ENCODE measurements around the gene TPRG1L.

The TPRG1L gene

GRCh38 chr1:3595949-3596348 lies 28.9 kb upstream of the TPRG1L start:
- TF ChIP-seq EZH2phosphoT487 (IDR thresholded peaks at IDR 0.05; ENCODE audit: low read depth) (no peak), CTCF (IDR thresholded peaks at IDR 0.05; ENCODE audit: low read depth, low read length) (no peak)

GRCh38 chr1:3596663-3597598 lies 27.9 kb upstream of the TPRG1L start:
- Histone ChIP-seq H3K79me2 (ENCODE audit: low read length) (no peaks in the 10 kb centered on the region), H4K20me1 (ENCODE audit: insufficient read depth, low read length) (no peaks in the 10 kb centered on the region), H3K27ac (ENCODE audit: low read length) (no peak overlapping the region), H3K4me3 (ENCODE audit: low read length) (no peak overlapping the region), H2AFZ (ENCODE audit: low read depth, low read length) (no peak overlapping the region), H3K4me2 (ENCODE audit: low read length) (no peak overlapping the region), H3K9me3 (ENCODE audit: insufficient read depth, low read length) (no peaks in the 10 kb centered on the region), H3K4me1 (ENCODE audit: low read length) (no peaks in the 10 kb centered on the region), H3K27me3 (ENCODE audit: low read depth, low read length) (no peaks in the 10 kb centered on the region), H3K36me3 (replicated peaks; ENCODE audit: low read depth, low read length) (no peaks in the 10 kb centered on the region), H3K9ac (ENCODE audit: low read length) (no peak overlapping the region)
- no peak for TF ChIP-seq EZH2phosphoT487 (IDR thresholded peaks at IDR 0.05; ENCODE audit: low read depth)

More at GRCh38 chr1:3595949-3596348, 28.9 kb upstream of the TPRG1L start:
- Histone ChIP-seq H3K36me3 (replicated peaks; ENCODE audit: low read depth, low read length) (no peaks in the 10 kb centered on the region), H3K4me1 (ENCODE audit: low read length) (no peaks in the 10 kb centered on the region), H3K27me3 (ENCODE audit: low read depth, low read length) (no peaks in the 10 kb centered on the region), H3K9me3 (ENCODE audit: insufficient read depth, low read length) (no peaks in the 10 kb centered on the region), H4K20me1 (ENCODE audit: insufficient read depth, low read length) (no peaks in the 10 kb centered on the region), H3K9ac (ENCODE audit: low read length) (no peak overlapping the region), H3K27ac (ENCODE audit: low read length) (no peak overlapping the region), H2AFZ (ENCODE audit: low read depth, low read length) (no peak overlapping the region), H3K79me2 (ENCODE audit: low read length) (no peaks in the 10 kb centered on the region), H3K4me2 (ENCODE audit: low read length) (no peak overlapping the region), H3K4me3 (ENCODE audit: low read length) (no peak overlapping the region)

- Histone ChIP-seq H4K20me1 (ENCODE audit: insufficient read depth, low read length) (no peaks in the 10 kb centered on the region), H3K4me2 (ENCODE audit: low read length) (no peak overlapping the region), H3K4me3 (ENCODE audit: low read length) (no peak overlapping the region), H3K27ac (ENCODE audit: low read length) (no peak overlapping the region), H3K4me1 (ENCODE audit: low read length) (no peaks in the 10 kb centered on the region), H2AFZ (ENCODE audit: low read depth, low read length) (no peak overlapping the region), H3K9me3 (ENCODE audit: insufficient read depth, low read length) (no peaks in the 10 kb centered on the region), H3K27me3 (ENCODE audit: low read depth, low read length) (no peaks in the 10 kb centered on the region), H3K9ac (ENCODE audit: low read length) (no peak overlapping the region), H3K79me2 (ENCODE audit: low read length) (no peaks in the 10 kb centered on the region), H3K36me3 (replicated peaks; ENCODE audit: low read depth, low read length) (no peaks in the 10 kb centered on the region)
- TF ChIP-seq CTCF (IDR thresholded peaks at IDR 0.05; ENCODE audit: low read depth, low read length) (no peak), EZH2phosphoT487 (IDR thresholded peaks at IDR 0.05; ENCODE audit: low read depth) (no peak)
These were observed 27.2 kb upstream of the TPRG1L start for GRCh38 chr1:3597599-3597964.

- no peak overlapping the region for H3K9ac ChIP-seq (ENCODE audit: low read length)
- H3K27me3 ChIP-seq (ENCODE audit: low read depth, low read length), result no peaks in the 10 kb centered on the region
- H3K36me3 ChIP-seq (replicated peaks; ENCODE audit: low read depth, low read length), result no peaks in the 10 kb centered on the region
- no peaks in the 10 kb centered on the region for H3K4me1 ChIP-seq (ENCODE audit: low read length)
- TF ChIP-seq CTCF (IDR thresholded peaks at IDR 0.05; ENCODE audit: low read depth, low read length) (no peak), EZH2phosphoT487 (IDR thresholded peaks at IDR 0.05; ENCODE audit: low read depth) (no peak)
- H3K27ac ChIP-seq (ENCODE audit: low read length), result no peak overlapping the region
- no peak overlapping the region for H2AFZ ChIP-seq (ENCODE audit: low read depth, low read length)
- no peaks in the 10 kb centered on the region for H3K79me2 ChIP-seq (ENCODE audit: low read length)
- H3K4me2 ChIP-seq (ENCODE audit: low read length), result no peak overlapping the region
- no peak overlapping the region for H3K4me3 ChIP-seq (ENCODE audit: low read length)
- no peaks in the 10 kb centered on the region for H3K9me3 ChIP-seq (ENCODE audit: insufficient read depth, low read length)
- no peaks in the 10 kb centered on the region for H4K20me1 ChIP-seq (ENCODE audit: insufficient read depth, low read length)
These were observed 26.7 kb upstream of the TPRG1L start for GRCh38 chr1:3598051-3598491.

Measured in OCI-LY3 (cell line).